Measurements from ENCODE around the gene SEMA3C. TPM values are rescaled to one million over a fixed set of nuclear protein-coding genes. Genes with fewer than 3 reads are reported as not detected.

SEMA3C gene
- total and polyA plus RNA-seq, 2 experiments from 2014 or later: 15.5 to 53.5 TPM

DNA sequence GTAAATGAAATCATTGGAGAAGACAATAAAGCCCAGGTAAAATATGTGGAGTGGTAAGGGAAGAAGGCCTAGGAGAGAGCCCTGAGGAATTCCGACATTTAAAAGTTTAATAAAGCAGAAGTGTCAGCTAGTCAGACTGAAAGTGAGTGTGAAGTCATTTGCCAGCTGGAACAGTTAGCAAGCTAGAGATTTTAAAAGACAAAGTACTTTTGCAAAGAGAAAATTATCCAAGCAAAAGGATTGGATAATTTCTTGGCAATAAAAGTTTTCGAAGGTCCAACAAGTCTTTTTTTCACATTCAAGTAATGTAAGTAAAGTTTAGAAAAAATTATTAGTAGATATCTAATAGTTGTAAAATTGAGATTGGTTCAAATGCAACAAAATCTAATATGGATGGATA lies 27.1 kb upstream of the SEMA3C start:
- Histone ChIP-seq H3K27ac (no peak overlapping the region), H3K27me3 (no peaks in the 10 kb centered on the region), H3K4me3 (no peak overlapping the region), H3K36me3 (no peaks in the 10 kb centered on the region), H3K9me3 (ENCODE audit: low read depth) (no peaks in the 10 kb centered on the region), H3K4me1 (ENCODE audit: low read depth) (peaks cover 26% of the 10 kb centered on the region)
- TF ChIP-seq, protein P1, sequence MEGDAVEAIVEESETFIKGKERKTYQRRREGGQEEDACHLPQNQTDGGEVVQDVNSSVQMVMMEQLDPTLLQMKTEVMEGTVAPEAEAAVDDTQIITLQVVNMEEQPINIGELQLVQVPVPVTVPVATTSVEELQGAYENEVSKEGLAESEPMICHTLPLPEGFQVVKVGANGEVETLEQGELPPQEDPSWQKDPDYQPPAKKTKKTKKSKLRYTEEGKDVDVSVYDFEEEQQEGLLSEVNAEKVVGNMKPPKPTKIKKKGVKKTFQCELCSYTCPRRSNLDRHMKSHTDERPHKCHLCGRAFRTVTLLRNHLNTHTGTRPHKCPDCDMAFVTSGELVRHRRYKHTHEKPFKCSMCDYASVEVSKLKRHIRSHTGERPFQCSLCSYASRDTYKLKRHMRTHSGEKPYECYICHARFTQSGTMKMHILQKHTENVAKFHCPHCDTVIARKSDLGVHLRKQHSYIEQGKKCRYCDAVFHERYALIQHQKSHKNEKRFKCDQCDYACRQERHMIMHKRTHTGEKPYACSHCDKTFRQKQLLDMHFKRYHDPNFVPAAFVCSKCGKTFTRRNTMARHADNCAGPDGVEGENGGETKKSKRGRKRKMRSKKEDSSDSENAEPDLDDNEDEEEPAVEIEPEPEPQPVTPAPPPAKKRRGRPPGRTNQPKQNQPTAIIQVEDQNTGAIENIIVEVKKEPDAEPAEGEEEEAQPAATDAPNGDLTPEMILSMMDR (IDR thresholded peaks at IDR 0.05; ENCODE audit: low read depth, low read length): no peak
- no peak for DNase-seq (ENCODE audit: low read depth in 1 of 2, low spot score in 1 of 2)

DNA sequence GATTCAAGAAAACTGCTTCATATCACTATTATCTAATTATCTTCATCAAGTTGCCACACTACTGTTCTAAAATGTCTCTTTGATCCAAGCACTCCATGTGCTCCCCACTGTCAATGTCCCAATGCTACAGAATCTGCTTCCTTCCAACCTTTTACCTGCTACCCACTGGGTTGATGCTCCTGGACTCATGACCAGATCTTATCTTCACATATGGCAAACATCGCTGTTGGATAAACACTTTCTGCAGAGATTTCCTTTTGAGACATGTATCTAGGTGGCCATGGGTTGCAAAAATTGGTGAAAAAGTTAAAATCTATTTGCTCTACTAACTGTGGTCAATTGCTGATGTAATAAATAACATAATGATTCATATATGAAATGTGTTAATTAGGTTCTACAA lies 24.5 kb upstream of the SEMA3C start:
- H3K9me3 ChIP-seq (ENCODE audit: low read depth): no peaks in the 10 kb centered on the region
- no peak overlapping the region for H3K27ac ChIP-seq
- H3K4me1 ChIP-seq (ENCODE audit: low read depth): peaks cover 17% of the 10 kb centered on the region
- no peak overlapping the region for H3K4me3 ChIP-seq
- no peaks in the 10 kb centered on the region for H3K27me3 ChIP-seq
- no peak for DNase-seq (ENCODE audit: low read depth in 1 of 2, low spot score in 1 of 2)
- TF ChIP-seq, protein P1 (IDR thresholded peaks at IDR 0.05; ENCODE audit: low read depth, low read length): no peak
- no peaks in the 10 kb centered on the region for H3K36me3 ChIP-seq

DNA sequence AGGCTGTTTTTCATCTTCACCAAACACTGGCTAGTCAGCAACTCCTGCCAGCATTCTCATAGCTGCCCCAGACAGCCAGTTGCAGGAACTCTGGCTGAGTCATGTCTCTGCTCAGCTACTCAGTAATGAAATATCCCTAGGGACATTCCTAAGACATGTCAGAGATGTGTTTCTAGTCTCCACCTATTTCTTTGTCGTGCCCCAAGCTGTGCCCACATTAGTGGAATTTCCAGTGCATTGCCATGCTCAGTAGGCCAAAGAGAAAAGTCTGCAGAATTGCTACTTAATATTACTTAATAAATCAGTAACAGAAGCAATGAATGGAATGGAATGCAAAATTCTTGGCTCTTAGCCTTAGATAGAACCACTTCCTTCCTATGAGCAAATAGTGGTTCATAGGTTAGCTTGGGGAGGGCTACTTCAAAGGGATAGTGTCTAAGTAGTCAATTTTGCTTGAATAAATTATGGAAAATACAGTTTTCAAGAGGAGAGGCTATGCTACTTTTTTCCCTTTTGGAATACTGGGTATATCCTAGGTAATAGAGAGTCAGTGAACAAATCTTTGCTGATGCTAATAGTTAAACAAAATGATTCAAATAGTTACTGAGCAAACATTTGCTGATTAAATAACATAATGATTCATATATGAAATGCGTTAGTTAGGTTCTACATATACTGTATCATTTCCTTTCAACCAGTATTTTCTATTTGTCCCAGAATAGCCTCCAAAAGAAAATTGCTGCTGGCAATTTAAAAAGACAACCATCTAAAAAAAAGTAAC lies 23.6 kb upstream of the SEMA3C start:
- H3K9me3 ChIP-seq (ENCODE audit: low read depth): no peaks in the 10 kb centered on the region
- TF ChIP-seq, protein P1 (IDR thresholded peaks at IDR 0.05; ENCODE audit: low read depth, low read length): no peak
- H3K27ac ChIP-seq: peak overlapping the region; percentile 36
- peak; percentile 53 to 96 for DNase-seq (ENCODE audit: low read depth in 1 of 2, low spot score in 1 of 2)
- H3K4me3 ChIP-seq: no peak overlapping the region
- no peaks in the 10 kb centered on the region for H3K27me3 ChIP-seq
- no peaks in the 10 kb centered on the region for H3K36me3 ChIP-seq
- peaks cover 25% of the 10 kb centered on the region for H3K4me1 ChIP-seq (ENCODE audit: low read depth)

DNA sequence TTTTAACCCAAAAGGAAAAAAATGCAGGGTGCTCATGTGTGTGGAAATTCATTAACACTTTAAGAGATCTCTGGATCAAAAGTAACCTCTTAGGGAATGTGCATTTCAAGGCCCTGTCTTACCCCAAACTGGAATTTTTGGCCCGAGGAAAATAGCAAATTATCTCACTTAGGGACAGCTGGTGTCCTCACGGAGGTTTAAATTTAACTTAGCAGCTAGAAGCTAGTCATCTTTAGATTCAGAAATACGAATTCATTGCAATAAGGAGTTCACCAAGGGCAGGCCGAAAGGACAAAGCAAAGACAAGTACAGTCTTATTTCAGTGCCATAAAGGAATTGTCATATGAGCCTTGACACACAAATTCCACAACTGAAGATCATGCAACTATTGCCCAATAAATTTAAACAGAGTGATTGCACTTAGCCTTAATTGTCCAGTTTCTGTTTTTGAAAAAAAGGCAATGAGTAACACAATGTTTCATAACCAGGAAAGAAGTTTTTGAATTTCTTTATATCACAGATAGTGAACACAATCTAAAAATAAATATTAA lies 22.4 kb upstream of the SEMA3C start:
- TF ChIP-seq, protein P1 (IDR thresholded peaks at IDR 0.05; ENCODE audit: low read depth, low read length): no peak
- Histone ChIP-seq H3K27me3 (no peaks in the 10 kb centered on the region), H3K4me1 (ENCODE audit: low read depth) (peaks cover 33% of the 10 kb centered on the region), H3K4me3 (no peak overlapping the region), H3K27ac (no peak overlapping the region), H3K36me3 (no peaks in the 10 kb centered on the region), H3K9me3 (ENCODE audit: low read depth) (no peaks in the 10 kb centered on the region)
- peak in 1 of 2 donors; percentile 82 for DNase-seq (ENCODE audit: low read depth in 1 of 2, low spot score in 1 of 2)

DNA sequence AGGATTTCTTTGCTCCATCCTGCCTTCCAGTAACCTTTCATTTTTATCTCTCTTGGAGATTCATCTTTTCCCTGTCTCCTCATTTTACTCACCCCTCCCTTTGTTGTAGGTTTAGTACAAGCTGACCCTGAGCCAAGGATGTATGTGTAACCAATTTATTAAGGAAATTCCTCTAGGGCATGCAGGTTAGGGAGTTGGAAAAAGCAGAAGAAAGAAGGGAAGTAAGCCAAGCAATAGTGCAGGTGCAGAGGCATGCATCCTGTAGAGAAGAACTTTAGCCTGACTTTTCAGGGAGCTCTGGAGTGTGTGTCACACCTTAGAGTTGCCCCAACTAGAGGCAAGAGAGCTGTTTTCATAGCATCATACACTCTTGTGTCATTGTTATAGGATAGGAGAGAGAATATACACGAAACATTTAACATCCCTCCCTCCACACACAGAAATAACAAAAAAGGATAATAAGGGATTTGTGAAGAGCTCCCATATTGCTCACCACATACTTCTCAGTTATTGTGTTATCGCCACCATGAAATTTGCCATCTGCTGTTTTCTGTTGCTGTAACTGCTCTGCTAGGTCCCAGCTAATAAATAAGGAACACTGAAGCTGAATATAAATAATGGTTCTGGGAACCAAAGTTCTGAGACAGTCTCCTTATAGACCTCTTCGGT lies 21.8 kb upstream of the SEMA3C start:
- Histone ChIP-seq H3K4me3 (no peak overlapping the region), H3K4me1 (ENCODE audit: low read depth) (peaks cover 30% of the 10 kb centered on the region), H3K27ac (no peak overlapping the region), H3K9me3 (ENCODE audit: low read depth) (no peaks in the 10 kb centered on the region), H3K36me3 (no peaks in the 10 kb centered on the region), H3K27me3 (no peaks in the 10 kb centered on the region)
- peak in 1 of 2 donors; percentile 32 for DNase-seq (ENCODE audit: low read depth in 1 of 2, low spot score in 1 of 2)
- TF ChIP-seq, protein P1 (IDR thresholded peaks at IDR 0.05; ENCODE audit: low read depth, low read length): no peak
